HL-60 (cell line): ENCODE data around the gene CDKN2AIPNL.
A peak's percentile ranks its signal among the peaks of the same experiment; 100 is the strongest.

Source experiments
- DNase-seq, 2 experiments: peaks; one replicate each; pipeline ENCODE4 v3.0.0-alpha.2; 2010 to 2020; ENCODE audit warnings: low read depth in 1 of 2, low spot score in 1 of 2
- H3K27ac ChIP-seq: fragments of 250-450 bp; sonication (Bioruptor Pico); replicated peaks from 2 replicates; pipeline ENCODE4 v1.5.1; 2020; ENCODE audit warnings: mild to moderate bottlenecking, moderate library complexity
- H3K27me3 ChIP-seq: fragments of 250-450 bp; sonication (Bioruptor Pico); 2 replicates; pipeline ENCODE4 v1.5.1; 2021; ENCODE audit warnings: mild to moderate bottlenecking, moderate library complexity; ENCODE audit not compliant: insufficient read depth, poor library complexity, severe bottlenecking
- H3K4me3 ChIP-seq: replicated peaks from 2 replicates; pipeline ENCODE4 v1.5.1; 2011; ENCODE audit warnings: mild to moderate bottlenecking, control low read depth, low read length; ENCODE audit not compliant: insufficient read depth
- CTCF ChIP-seq: IDR thresholded peaks from one replicate; pipeline ENCODE4 v1.5.1; 2011; ENCODE audit warnings: low read length, control low read depth, inconsistent platforms; ENCODE audit not compliant: insufficient read depth
- GABPA ChIP-seq: IDR thresholded peaks from 2 replicates; pipeline ENCODE4 v1.6.1; 2012; ENCODE audit warnings: low read depth
- POLR2AphosphoS5 ChIP-seq: IDR thresholded peaks from 2 replicates; pipeline ENCODE4 v1.6.1; 2012; ENCODE audit warnings: low read depth
- SPI1 ChIP-seq: IDR thresholded peaks from 2 replicates; pipeline ENCODE4 v1.6.1; 2012; ENCODE audit warnings: low read depth, mild to moderate bottlenecking, borderline replicate concordance
- TF ChIP-seq, protein P1 (sequence below): IDR thresholded peaks from 2 replicates; pipeline ENCODE4 v1.6.1; 2012; ENCODE audit warnings: low read depth; ENCODE audit not compliant: insufficient replicate concordance

The CDKN2AIPNL gene

DNA sequence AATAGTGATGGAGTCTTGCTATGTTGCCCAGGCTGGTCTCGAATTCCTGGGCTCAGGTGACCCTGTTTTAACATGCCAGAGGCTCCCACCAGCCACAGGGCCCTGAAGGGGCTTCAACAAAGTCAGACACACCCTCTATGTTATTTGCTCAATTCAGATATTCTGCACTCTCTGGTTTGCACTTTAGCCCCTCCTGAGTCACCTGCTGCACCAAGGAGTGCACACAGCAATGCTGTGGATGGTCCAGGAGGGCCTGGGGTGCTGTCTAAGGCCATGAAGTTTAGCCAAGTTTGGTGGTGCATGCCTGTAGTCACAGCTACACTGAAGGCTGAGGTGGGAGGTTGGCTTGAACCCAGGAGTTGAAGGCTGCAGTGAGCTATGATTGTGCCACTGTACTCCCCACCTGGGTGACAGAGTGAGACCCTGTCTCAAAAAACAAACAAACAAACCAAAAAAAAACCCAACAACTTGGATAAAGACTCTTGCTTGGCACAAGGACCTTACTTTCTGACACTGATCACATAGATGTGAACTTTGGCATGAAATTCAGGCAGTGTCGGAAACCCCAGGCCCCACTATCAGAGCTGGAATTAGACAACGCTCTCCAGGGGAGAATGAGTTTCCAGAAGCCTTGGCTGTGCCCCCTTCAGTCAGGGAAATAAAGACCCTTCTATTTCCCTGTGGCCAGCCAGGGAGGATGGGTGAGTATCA, 39.7 kb upstream of the CDKN2AIPNL start:
- no peak for TF ChIP-seq POLR2AphosphoS5
- no peaks in the 10 kb centered on the region for H3K27me3 ChIP-seq
- no peak overlapping the region for H3K4me3 ChIP-seq
- H3K27ac ChIP-seq: no peak overlapping the region
- no peak for DNase-seq

DNA sequence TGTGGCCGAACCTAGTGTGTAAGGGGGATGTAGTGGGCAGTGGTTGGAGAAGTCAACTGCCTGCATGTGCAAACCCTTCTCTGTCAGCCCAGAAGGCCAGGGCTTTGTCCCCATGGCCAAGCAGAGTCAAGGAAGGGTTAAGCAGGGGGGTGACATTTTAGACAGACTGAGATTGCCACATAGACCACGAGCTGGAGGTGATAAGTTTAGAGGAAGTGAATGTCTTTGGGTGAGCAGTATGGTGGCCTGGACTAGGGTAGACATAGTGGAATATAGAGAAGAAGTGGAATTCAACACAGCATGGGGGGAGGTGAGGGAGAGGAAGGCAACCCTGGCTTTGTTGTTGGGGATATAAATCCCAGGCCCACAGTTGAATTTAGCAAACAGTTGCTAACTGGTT, 38.7 kb upstream of the CDKN2AIPNL start:
- no peak overlapping the region for H3K4me3 ChIP-seq
- peak in 1 of 2 experiments; percentile 22 for DNase-seq
- H3K27ac ChIP-seq: no peak overlapping the region
- no peak for TF ChIP-seq GABPA
- peak; percentile 37; the same call in 1 of the 2 replicates for TF ChIP-seq SPI1
- TF ChIP-seq, protein P1, sequence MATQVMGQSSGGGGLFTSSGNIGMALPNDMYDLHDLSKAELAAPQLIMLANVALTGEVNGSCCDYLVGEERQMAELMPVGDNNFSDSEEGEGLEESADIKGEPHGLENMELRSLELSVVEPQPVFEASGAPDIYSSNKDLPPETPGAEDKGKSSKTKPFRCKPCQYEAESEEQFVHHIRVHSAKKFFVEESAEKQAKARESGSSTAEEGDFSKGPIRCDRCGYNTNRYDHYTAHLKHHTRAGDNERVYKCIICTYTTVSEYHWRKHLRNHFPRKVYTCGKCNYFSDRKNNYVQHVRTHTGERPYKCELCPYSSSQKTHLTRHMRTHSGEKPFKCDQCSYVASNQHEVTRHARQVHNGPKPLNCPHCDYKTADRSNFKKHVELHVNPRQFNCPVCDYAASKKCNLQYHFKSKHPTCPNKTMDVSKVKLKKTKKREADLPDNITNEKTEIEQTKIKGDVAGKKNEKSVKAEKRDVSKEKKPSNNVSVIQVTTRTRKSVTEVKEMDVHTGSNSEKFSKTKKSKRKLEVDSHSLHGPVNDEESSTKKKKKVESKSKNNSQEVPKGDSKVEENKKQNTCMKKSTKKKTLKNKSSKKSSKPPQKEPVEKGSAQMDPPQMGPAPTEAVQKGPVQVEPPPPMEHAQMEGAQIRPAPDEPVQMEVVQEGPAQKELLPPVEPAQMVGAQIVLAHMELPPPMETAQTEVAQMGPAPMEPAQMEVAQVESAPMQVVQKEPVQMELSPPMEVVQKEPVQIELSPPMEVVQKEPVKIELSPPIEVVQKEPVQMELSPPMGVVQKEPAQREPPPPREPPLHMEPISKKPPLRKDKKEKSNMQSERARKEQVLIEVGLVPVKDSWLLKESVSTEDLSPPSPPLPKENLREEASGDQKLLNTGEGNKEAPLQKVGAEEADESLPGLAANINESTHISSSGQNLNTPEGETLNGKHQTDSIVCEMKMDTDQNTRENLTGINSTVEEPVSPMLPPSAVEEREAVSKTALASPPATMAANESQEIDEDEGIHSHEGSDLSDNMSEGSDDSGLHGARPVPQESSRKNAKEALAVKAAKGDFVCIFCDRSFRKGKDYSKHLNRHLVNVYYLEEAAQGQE: no peak
- H3K27me3 ChIP-seq: no peaks in the 10 kb centered on the region

DNA sequence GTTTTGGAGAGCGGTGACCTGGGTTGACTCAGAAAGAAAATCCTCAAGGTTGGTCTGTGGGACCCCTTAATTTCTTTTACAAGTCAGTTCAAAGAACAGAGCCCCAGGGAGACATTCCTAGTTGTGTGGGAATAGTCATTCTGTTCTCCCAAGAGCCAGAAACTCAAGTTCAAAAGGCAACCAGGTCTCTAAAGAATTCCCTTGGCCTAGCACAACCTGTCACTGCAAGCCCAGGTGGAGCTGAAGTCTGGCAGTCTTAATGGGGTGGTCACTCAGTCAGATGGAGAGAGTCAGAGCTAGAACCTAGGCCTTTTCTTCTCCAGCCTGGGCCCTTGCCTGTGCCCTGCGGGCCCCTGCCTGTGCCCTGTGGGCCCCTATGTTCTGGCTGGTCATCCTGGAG, 37.5 kb upstream of the CDKN2AIPNL start:
- H3K27me3 ChIP-seq: no peaks in the 10 kb centered on the region
- no peak overlapping the region for H3K4me3 ChIP-seq
- no peak for DNase-seq
- H3K27ac ChIP-seq: no peak overlapping the region
- no peak for TF ChIP-seq CTCF
- TF ChIP-seq SPI1: no peak
- TF ChIP-seq GABPA: no peak
- no peak for TF ChIP-seq POLR2AphosphoS5
- TF ChIP-seq, protein P1: no peak

DNA sequence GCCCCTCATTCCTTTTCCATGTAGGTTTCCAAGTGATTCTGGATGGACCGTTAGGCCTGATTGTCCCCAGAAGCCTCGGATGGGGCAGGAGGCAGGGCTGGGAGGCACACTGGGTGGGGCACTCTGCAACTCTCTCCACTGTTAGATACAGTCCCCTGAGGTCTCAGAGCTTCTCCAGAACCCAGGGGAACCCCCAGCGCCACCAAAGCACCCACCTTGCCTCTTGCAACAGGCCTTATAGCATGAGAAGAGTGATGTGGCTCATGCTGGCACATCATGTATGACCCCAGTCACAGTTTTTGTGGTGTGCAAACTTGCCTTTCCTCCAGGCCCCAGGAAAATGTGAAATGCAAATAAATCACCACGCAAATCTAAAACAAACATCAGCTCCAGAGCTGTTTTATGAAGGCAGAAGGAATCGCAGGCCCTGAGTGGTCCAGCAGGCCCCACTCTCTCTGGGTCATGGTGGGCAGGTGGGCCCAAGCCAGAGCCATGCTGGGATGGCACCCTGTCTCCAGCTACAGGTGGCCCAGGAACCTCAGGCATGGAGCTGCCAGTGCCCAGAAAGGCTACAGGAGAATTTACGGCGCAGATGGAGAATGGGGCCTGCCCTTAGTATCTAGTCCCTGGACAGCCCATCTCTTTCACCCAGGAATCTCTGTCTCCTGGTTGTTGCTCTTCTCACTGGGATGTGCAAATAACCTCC, 36.3 kb upstream of the CDKN2AIPNL start:
- TF ChIP-seq, protein P1: no peak
- TF ChIP-seq SPI1 (no peak), POLR2AphosphoS5 (no peak), GABPA (no peak)
- Histone ChIP-seq H3K27me3 (no peaks in the 10 kb centered on the region), H3K4me3 (no peak overlapping the region), H3K27ac (no peak overlapping the region)
- DNase-seq: no peak
